Activated CD4-positive, alpha-beta memory T cell treated with anti-CD3 and anti-CD28 coated beads, Interleukin-2, amount 10 ng/mL, durations not matched to agents 7 days and 5 days (primary cell): ENCODE results near the gene TIAM1. TPM values are rescaled to one million over a fixed set of nuclear protein-coding genes. Genes with fewer than 3 reads are reported as not detected.

Experiments used
- CTCF ChIA-PET: fragments of 350-600 bp; sonication (Branson Sonifier 250); formaldehyde crosslinking; loops from one replicate; lab custom pipeline; 2021; ENCODE audit warnings: antibody characterized with exemption, inconsistent platforms; lab: Charles Lee
- POLR2A ChIA-PET: fragments of 350-600 bp; sonication (Branson Sonifier 250); formaldehyde crosslinking; loops from one replicate; lab custom pipeline; 2021; ENCODE audit warnings: antibody characterized with exemption; lab: Charles Lee
- DNase-seq: peaks from one replicate; pipeline ENCODE4 v3.0.0-alpha.2; 2020
- H3K27ac Mint-ChIP-seq: one replicate; pipeline ENCODE4 v1.8.0; 2021; ENCODE audit warnings: mild to moderate bottlenecking, mixed read lengths
- H3K27me3 Mint-ChIP-seq: one replicate; pipeline ENCODE4 v1.8.0; 2021; ENCODE audit warnings: mixed read lengths
- H3K36me3 Mint-ChIP-seq: one replicate; pipeline ENCODE4 v1.8.0; 2021; ENCODE audit warnings: low read depth, mixed read lengths
- H3K4me1 Mint-ChIP-seq: one replicate; pipeline ENCODE4 v1.8.0; 2021; ENCODE audit warnings: mixed read lengths
- H3K4me3 Mint-ChIP-seq: one replicate; pipeline ENCODE4 v1.8.0; 2021; ENCODE audit warnings: mild to moderate bottlenecking, mixed read lengths
- H3K9me3 Mint-ChIP-seq: one replicate; pipeline ENCODE4 v1.8.0; 2021; ENCODE audit warnings: mixed read lengths
- total RNA-seq, 2 experiments: library from RNA; stranded (reverse); gene quantifications; one replicate each; pipeline ENCODE4 v1.2.3, GENCODE V29; 2021

The TIAM1 gene
- total RNA-seq, 2 experiments from 2014 or later, result 57.6 to 60.6 TPM

DNA sequence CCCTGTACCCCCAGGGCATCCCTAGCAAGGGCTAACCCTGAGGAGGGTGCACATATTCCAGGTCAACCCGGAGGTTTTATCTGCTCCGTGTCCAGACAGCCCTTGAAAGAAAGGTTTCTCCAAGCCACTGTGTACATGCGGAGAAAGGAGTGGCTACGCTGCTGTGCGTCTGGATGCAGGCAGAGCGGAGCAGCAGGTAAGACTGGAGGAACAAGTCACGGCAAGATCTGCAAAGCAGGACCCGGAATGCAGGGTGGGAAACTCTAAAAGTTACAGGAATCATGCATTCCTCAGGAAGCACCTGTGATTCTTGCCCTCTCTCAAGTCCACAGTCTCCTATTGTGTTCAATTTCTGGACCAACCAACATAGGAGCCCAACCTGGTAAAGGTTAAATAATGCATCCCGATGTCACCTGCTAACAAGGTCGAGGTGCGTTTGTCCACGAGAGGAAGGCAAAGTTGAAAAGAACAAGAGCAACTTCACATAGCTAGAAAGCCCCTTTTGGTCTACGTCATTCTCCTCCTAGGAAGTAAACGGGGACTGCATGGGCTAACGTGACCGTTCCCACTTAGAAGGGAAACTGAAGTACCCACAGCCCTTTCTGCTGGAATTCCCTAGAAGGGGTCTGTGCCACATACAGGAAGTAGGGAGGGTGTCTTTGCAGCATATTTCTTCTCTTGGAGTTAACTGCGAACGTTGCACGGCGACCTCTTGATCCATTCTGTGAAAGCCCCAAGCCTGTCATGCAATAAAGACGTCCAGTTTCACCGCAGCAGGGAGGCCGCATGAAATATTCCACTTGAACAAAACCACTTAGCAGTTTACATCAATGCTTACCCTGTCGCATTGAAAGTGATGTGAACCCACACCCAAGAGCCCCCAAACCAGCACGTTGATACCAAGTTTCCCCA, 5.8 kb downstream of the TIAM1 start:
- no peak overlapping the region for H3K4me3 Mint-ChIP-seq
- peaks cover 66% of the 10 kb centered on the region for H3K4me1 Mint-ChIP-seq
- H3K27me3 Mint-ChIP-seq, result peaks cover 11% of the 10 kb centered on the region
- ChIA-PET CTCF (no interaction called here), POLR2A (no interaction called here)
- H3K27ac Mint-ChIP-seq, result no peak overlapping the region
- no peaks in the 10 kb centered on the region for H3K9me3 Mint-ChIP-seq
- no peak for DNase-seq
- peaks cover 73% of the 10 kb centered on the region for H3K36me3 Mint-ChIP-seq

DNA sequence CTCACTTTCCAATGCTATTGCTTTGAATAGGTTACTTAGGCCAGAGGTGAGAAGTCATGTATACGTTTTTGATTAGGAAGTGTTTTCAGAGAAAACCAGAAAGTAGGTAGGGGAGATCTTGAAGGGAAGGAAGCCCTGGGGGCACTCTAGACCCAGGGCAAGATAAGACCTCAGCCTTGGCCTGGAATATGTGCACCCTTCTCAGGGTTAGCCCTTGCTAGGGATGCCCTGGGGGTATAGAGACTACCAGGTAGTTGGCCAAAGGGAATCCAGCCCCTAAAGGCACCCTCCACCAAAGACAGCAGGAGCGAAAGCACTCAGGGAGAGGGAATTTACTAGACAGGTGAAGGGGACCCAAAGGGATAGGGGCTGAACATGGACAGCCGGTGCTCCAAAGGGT, 7.0 kb downstream of the TIAM1 start:
- ChIA-PET CTCF (no interaction called here), POLR2A (interaction anchor here (0.6 kb wide), 1 partner anchor 244 kb away, joined by 3 read pairs; no protein-coding TSS in a partner anchor)
- Mint-ChIP-seq H3K36me3 (peaks cover 74% of the 10 kb centered on the region), H3K4me3 (no peak overlapping the region), H3K4me1 (peaks cover 62% of the 10 kb centered on the region), H3K27me3 (peaks cover 3% of the 10 kb centered on the region), H3K9me3 (no peaks in the 10 kb centered on the region), H3K27ac (no peak overlapping the region)
- no peak for DNase-seq

DNA sequence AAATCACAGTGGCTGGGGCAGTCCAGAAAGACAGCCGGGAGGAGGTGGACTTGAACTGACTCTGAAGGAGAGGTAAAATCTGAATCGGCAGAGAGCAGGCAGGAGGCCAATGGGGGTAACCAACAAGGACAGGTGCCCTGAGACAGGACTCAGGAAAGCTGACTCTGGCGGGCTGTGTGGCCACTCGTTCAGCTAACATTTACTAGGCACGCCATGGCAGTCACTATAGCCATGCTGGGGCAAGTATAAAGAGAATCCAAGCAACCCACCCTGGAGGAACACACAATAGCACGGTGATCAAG, 7.4 kb downstream of the TIAM1 start:
- POLR2A ChIA-PET, result interaction anchor here (0.6 kb wide), 1 partner anchor 244 kb away, joined by 3 read pairs; no protein-coding TSS in a partner anchor
- H3K36me3 Mint-ChIP-seq, result peaks cover 78% of the 10 kb centered on the region
- H3K4me1 Mint-ChIP-seq, result peaks cover 61% of the 10 kb centered on the region
- DNase-seq, result no peak
- no peak overlapping the region for H3K4me3 Mint-ChIP-seq
- H3K27ac Mint-ChIP-seq, result no peak overlapping the region
- H3K27me3 Mint-ChIP-seq, result peaks cover 3% of the 10 kb centered on the region
- H3K9me3 Mint-ChIP-seq, result no peaks in the 10 kb centered on the region
- CTCF ChIA-PET, result no interaction called here

DNA sequence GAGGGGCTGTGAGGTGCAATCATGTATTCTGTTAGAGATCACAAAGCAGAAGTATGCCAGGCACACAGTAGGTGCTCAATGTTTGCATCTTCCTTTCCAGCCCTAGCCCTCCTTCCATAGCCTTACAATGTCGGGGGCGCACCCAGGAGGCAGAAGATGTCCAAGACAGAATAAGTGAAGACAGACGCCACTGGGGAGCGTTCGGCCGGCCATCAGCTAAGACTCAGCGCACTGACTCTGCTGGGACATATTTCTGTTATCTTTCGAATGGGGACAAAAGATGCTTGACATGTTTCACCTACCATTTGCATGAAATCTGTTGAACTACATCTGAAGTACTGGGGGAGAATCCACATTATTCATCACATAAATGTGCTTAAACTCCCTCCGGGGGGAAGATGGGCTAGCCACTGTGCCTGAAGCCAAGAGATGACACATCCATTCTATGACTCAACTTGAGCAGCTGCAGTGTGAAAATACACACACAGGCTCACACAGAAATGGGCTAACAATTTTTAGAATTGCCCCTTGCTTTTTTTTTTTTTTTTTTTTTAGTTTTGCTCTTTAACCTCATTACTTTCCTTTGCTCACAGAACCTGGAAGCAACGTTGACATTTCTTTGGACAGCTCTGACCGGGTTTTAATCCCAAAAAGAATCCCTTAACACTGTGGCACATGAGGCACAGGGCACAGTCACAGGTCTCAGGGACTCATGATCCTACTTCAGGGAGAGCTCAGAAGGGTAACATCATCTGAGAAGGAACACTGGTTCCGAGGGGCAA, 7.9 kb downstream of the TIAM1 start:
- Mint-ChIP-seq H3K36me3 (peaks cover 78% of the 10 kb centered on the region), H3K4me3 (no peak overlapping the region)

DNA sequence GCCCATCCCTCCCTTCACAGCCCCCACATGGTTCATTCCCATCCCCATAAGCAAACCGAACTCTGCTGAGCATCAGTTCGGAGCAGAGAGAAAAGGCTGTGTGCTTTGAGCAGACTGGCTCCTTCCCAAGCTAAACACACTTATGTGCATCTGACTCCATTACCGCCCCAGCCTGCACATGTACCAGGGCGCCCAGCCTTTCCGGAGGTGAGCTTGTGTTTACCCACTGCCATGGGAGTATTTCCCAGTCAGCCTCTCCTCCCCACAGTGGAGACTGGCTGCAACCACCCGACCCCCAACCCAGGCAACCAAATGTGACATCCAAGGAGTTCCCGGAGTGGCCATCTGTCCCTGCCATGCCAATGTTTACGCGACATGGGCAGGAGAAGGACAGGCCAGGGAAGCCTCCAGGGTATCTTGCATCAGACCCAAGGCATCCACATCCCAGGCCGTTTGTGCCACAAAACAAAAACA, 9.4 kb downstream of the TIAM1 start:
- H3K36me3 Mint-ChIP-seq, result peaks cover 74% of the 10 kb centered on the region
- no peak for DNase-seq

More for the DNA sequence above, 7.9 kb downstream of the TIAM1 start:
- Mint-ChIP-seq H3K27me3 (peaks cover 3% of the 10 kb centered on the region), H3K27ac (no peak overlapping the region), H3K4me1 (peaks cover 56% of the 10 kb centered on the region), H3K9me3 (no peaks in the 10 kb centered on the region)
- ChIA-PET POLR2A (interaction anchor here (0.6 kb wide), 1 partner anchor 245 kb away, joined by 3 read pairs; no protein-coding TSS in a partner anchor), CTCF (no interaction called here)
- DNase-seq, result no peak

DNA sequence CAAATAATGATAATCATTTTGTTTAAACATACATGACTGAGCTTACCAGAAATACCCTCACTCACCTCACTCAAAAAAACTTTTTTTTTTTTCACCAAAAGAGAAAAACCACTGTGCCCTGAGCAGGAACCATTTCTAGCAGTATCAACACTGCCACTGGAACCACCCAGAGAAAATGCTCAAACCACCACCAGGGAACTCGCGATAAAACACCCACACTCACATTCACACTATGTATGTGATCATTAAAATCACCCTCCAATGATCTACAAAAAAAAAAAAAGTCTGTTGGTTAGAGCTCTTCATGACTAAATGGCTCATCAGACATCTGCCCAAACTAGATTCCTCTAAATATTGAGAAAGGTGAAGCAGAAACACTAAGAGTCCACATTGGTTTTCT, 11.5 kb downstream of the TIAM1 start:
- no peaks in the 10 kb centered on the region for H3K27me3 Mint-ChIP-seq
- no peaks in the 10 kb centered on the region for H3K9me3 Mint-ChIP-seq
- peaks cover 72% of the 10 kb centered on the region for H3K36me3 Mint-ChIP-seq
- H3K27ac Mint-ChIP-seq, result no peak overlapping the region
- H3K4me1 Mint-ChIP-seq, result peaks cover 45% of the 10 kb centered on the region
- ChIA-PET POLR2A (interaction anchor here (1.2 to 1.3 kb wide), 2 partner anchors 10 to 31 kb away, joined by 4 read pairs; no protein-coding TSS in a partner anchor), CTCF (interaction anchor here (0.5 kb wide), 1 partner anchor 9 kb away, joined by 3 read pairs; no protein-coding TSS in a partner anchor)
- DNase-seq, result no peak
- H3K4me3 Mint-ChIP-seq, result no peak overlapping the region

More for the DNA sequence above, 9.4 kb downstream of the TIAM1 start:
- H3K9me3 Mint-ChIP-seq, result no peaks in the 10 kb centered on the region
- H3K4me3 Mint-ChIP-seq, result no peak overlapping the region
- H3K4me1 Mint-ChIP-seq, result peaks cover 42% of the 10 kb centered on the region
- peaks cover under 1% of the 10 kb centered on the region for H3K27me3 Mint-ChIP-seq
- ChIA-PET POLR2A (interaction anchor here (0.9 kb wide), 1 partner anchor 20 kb away, joined by 3 read pairs; no protein-coding TSS in a partner anchor), CTCF (no interaction called here)
- no peak overlapping the region for H3K27ac Mint-ChIP-seq

DNA sequence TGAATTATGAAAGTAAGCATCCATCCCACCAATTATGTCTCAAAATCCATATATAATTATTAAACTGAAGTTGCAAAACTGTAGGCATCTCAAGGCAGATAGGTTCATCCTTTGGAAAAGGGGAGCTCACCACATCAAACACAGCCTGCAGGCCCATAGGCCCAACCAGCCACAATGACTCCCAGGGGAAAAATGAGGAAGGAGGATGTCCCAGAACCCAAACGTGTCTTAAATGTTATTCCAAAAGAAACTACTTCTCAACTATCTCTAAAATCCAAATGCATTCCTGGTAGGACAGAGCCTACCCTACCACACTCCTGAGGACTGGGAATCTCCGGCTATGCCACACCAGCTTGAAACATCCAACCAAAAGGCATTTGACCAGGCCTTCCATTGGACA, 12.8 kb downstream of the TIAM1 start:
- Mint-ChIP-seq H3K9me3 (no peaks in the 10 kb centered on the region), H3K4me3 (no peak overlapping the region), H3K36me3 (peaks cover 66% of the 10 kb centered on the region), H3K27me3 (no peaks in the 10 kb centered on the region), H3K4me1 (peaks cover 47% of the 10 kb centered on the region), H3K27ac (no peak overlapping the region)
- no peak for DNase-seq
- ChIA-PET CTCF (no interaction called here), POLR2A (no interaction called here)

DNA sequence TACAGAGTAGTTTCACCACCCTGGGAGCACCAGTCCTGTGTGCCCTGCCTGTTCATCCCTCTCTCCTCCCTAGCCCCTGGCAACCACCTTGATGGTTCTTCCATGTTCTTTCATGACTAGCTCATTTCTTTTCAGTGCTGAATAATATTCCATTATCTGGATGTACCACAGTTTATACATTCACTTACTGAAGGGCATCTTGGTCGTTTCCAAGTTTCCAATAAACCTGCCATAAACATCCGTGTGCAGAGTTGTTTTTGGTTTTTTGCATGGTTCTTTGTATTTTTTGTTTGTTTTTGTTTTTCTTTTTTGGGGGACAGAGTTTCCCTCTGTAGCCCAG, 13.9 kb downstream of the TIAM1 start:
- no peak for DNase-seq
- peaks cover 60% of the 10 kb centered on the region for H3K36me3 Mint-ChIP-seq
- ChIA-PET POLR2A (no interaction called here), CTCF (no interaction called here)
- peaks cover 47% of the 10 kb centered on the region for H3K4me1 Mint-ChIP-seq
- no peaks in the 10 kb centered on the region for H3K9me3 Mint-ChIP-seq
- H3K27ac Mint-ChIP-seq, result no peak overlapping the region
- H3K4me3 Mint-ChIP-seq, result no peak overlapping the region
- H3K27me3 Mint-ChIP-seq, result no peaks in the 10 kb centered on the region

DNA sequence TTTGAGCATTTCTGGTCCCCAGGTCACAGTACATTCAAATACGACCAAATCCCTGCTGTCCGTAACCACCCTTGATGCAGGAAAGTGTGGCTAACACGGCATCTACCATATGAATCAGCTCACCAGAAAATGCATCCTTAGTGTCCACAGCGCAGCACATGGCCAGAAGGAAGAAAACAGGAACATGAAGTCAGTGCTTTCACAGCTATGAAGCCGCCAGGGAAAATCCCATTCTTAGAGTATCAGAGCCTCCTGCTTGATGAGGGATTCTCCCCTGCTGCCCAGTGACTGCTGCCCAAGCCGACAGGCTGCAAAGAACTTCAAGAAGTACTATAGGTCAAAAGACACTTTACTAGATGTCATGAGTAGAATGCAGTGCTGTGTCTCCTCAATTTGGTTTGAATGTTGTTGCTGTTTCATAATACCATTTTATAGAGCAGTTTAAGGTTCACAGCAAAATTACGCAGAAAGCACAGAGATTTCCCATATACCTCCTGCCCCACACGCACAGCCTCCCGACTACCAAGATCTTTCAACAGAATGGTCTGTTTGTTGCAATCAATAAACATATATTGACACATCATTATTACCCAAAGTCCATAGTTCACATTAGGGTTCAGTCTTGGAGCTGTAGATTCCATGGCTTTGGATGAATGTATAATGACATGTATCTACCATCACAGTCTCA, 14.5 kb downstream of the TIAM1 start:
- Mint-ChIP-seq H3K27me3 (no peaks in the 10 kb centered on the region), H3K27ac (no peak overlapping the region), H3K36me3 (peaks cover 55% of the 10 kb centered on the region), H3K9me3 (no peaks in the 10 kb centered on the region), H3K4me3 (no peak overlapping the region), H3K4me1 (peaks cover 43% of the 10 kb centered on the region)
- POLR2A ChIA-PET, result no interaction called here
- no peak for DNase-seq
- CTCF ChIA-PET, result no interaction called here

DNA sequence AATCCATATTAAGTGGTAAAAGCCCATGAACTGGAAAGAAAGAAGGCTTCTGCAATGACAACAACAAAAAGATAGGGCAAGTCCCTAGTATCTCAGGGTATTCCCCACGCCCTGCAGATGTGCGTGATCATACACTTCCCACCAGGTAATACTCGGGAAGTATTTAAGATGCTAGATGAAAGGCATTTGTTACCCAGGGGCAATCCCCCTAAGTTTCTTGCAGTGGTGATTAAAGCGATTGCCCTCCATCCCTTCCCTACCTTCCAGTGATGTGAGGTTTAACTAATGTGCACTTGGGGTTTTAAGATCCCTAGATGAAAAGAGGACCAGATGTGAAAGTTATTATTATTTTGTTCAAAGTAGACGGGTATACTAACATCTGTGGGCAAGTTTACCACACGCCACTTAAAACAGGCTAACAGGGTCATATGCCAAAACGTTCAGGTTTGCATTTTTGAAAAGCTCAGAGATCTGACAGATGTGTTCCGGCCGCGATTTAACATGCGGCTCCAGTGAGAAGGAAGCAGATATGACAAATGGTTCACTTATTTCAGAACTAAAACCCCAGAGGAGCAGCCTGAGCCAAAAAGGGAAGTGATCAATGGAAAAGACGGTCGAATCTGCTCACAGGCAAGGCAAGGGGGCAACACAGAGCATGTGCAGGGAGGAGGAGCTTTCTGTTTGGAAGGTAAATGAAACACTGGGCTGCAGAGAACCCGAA, 17.4 kb downstream of the TIAM1 start:
- Mint-ChIP-seq H3K27me3 (no peaks in the 10 kb centered on the region), H3K27ac (peak overlapping the region; percentile 75), H3K4me1 (peaks cover 25% of the 10 kb centered on the region), H3K36me3 (peaks cover 45% of the 10 kb centered on the region), H3K4me3 (peak overlapping the region; percentile 55), H3K9me3 (no peaks in the 10 kb centered on the region)
- POLR2A ChIA-PET, result interaction anchor here (0.6 to 1.8 kb wide), 5 partner anchors 17 to 233 kb away, joined by 3 to 10 read pairs (median 7); partner anchors contain the start of gene TIAM1
- peak; percentile 49 for DNase-seq
- CTCF ChIA-PET, result interaction anchor here (1.2 to 2.6 kb wide), 2 partner anchors 9 to 254 kb away, joined by 3 to 5 read pairs; no protein-coding TSS in a partner anchor

DNA sequence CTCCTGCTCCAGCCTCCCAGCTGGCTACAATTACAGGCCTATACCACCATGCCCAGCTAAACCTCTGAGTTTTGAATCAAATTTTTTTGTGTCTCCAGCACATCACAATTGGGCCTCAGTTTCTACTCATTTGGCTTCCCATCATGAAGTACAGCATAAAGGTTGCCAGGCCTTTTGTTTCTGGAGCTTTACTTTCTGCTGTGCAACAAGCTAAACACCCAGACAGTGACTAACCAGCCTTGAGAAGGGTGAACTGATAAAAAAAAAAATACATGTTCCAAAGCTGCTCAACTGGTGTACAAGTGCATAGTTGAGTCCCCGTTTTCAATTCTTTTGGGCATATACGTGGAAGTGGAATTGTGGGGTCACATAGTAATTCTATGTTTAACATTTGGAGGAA, 25.1 kb downstream of the TIAM1 start:
- Mint-ChIP-seq H3K27ac (no peak overlapping the region), H3K4me3 (no peak overlapping the region), H3K9me3 (peaks cover 3% of the 10 kb centered on the region), H3K36me3 (peaks cover 12% of the 10 kb centered on the region), H3K4me1 (peaks cover 14% of the 10 kb centered on the region), H3K27me3 (no peaks in the 10 kb centered on the region)
- ChIA-PET CTCF (no interaction called here), POLR2A (no interaction called here)
- DNase-seq, result no peak

DNA sequence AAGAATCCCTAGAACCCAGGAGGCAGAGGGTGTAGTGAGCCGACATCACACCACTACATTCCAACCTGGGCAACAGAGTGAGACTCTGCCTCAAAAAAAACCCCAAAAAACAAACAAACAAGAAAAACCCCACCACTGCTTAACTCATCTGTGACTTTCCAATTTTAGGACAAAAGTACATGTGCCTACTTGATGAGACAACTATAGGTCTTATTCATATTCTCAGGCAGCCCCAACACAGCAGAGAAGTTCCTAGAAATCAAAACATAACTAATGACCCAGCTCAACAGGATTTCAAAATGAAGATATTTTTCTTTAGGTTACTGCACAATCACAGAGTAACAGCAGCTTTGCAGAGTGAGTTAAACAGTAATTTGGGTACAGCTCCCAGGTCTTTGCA, 26.4 kb downstream of the TIAM1 start:
- Mint-ChIP-seq H3K4me3 (no peak overlapping the region), H3K27ac (no peak overlapping the region), H3K27me3 (no peaks in the 10 kb centered on the region), H3K9me3 (peaks cover 3% of the 10 kb centered on the region), H3K4me1 (peaks cover 14% of the 10 kb centered on the region), H3K36me3 (peaks cover 8% of the 10 kb centered on the region)
- no peak for DNase-seq
- CTCF ChIA-PET, result interaction anchor here (1.0 kb wide), 1 partner anchor 9 kb away, joined by 3 read pairs; no protein-coding TSS in a partner anchor
- POLR2A ChIA-PET, result no interaction called here
